Ishikawa (cell line): ENCODE data around the gene EYA2.

Experiments
- CREB1 ChIP-seq: IDR thresholded peaks from 2 replicates; pipeline ENCODE4 v1.6.1; 2012; ENCODE audit warnings: low read depth
- EGR1 ChIP-seq: IDR thresholded peaks from 2 replicates; pipeline ENCODE4 v1.6.1; 2012
- EP300 ChIP-seq: IDR thresholded peaks from 2 replicates; pipeline ENCODE4 v1.6.1; 2012; ENCODE audit warnings: borderline replicate concordance
- YY1 ChIP-seq: IDR thresholded peaks from 2 replicates; pipeline ENCODE4 v1.6.1; 2012; ENCODE audit warnings: low read depth
- ZBTB7A ChIP-seq: IDR thresholded peaks from 2 replicates; pipeline ENCODE4 v1.6.1; 2012; ENCODE audit warnings: low read depth

GRCh38 chr20:46998477-46999240, 104.0 kb downstream of the EYA2 start:
- TF ChIP-seq YY1 (no peak), CREB1 (no peak), ZBTB7A (no peak), EP300 (no peak), EGR1 (no peak)
